ENCODE measurements around the gene PATJ.
"Not testable (repeated sequence)": the region's sequence is repeated elsewhere in the genome, so short reads cannot be mapped to it uniquely, and the experiment has no call there.

The PATJ gene

DNA sequence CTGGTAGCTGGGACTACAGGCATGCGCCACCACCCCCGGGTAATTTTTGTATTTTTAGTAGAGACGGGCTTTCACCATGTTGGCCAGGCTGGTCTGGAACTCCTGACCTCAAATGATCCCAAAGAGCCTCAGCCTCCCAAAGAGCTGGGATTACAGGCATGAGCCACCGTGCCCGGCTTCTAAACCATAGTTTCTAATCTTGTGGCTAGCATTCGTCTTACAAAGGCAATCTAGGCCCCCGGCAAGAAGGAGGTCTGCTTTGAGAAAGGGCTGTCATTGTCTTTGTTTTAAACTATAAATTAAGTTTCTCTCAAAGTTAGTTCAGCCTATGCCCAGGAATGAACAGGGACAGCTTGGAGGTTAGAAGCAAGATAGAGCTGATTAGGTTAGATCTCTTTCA lies 442.1 kb downstream of the PATJ start:
- DNase-seq: no peak

GRCh38 chr1:62185233-62185632 lies 443.0 kb downstream of the PATJ start:
- not testable (repeated sequence) for DNase-seq

DNA sequence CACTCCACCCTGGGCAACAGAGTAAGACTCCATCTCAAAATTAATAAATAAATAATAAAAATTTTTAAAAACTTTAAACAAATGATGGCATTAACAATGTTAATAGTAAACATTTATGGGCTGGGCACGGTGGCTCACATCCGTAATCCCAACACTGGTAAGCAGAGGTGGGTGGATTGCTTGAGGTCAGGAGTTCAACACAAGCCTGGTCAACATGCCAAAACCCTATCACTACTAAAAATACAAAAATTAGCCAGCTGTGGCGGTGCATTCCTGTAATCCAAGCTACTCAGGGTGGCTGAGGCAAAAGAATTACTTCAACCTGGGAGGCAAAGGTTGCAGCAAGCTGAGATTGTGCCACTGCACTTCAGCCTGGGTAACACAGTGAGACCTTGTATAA lies 443.4 kb downstream of the PATJ start:
- DNase-seq: no peak

DNA sequence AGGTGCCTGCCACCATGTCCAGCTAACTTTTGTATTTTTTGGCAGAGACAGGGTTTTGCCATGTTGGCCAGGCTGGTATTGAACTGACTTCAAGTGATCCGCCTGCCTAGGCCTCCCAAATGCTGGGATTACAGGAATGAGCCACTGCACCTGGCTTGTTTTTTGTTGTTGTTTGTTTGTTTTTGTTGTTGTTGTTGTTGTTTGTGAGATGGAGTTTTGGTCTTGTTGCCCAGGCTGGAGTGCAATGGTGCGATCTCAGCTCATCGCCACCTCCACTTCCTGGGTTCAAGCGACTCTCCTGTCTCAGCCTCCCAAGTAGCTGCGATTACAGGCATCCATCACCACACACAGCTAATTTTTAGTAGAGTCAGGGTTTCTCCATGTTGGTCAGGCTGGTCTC lies 445.3 kb downstream of the PATJ start:
- no peak for DNase-seq

DNA sequence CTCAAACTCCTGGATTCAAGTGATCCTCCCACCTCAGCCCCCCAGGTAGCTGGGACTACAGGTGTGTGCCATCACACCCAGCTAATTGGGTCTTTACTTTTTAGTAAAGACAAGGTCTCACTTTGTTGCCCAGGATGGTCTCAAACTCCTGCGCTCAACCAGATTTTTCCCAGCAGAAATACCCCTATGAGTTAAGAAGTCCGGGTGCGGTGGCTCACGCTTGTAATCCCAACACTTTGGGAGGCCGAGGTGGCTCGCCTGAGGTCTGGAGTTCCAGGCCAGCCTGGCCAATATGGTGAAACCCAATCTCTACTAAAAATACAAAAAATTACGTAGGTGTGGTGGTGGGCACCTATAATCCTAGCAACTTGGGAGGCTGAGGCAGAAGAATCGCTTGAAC lies 445.8 kb downstream of the PATJ start:
- DNase-seq: no peak

DNA sequence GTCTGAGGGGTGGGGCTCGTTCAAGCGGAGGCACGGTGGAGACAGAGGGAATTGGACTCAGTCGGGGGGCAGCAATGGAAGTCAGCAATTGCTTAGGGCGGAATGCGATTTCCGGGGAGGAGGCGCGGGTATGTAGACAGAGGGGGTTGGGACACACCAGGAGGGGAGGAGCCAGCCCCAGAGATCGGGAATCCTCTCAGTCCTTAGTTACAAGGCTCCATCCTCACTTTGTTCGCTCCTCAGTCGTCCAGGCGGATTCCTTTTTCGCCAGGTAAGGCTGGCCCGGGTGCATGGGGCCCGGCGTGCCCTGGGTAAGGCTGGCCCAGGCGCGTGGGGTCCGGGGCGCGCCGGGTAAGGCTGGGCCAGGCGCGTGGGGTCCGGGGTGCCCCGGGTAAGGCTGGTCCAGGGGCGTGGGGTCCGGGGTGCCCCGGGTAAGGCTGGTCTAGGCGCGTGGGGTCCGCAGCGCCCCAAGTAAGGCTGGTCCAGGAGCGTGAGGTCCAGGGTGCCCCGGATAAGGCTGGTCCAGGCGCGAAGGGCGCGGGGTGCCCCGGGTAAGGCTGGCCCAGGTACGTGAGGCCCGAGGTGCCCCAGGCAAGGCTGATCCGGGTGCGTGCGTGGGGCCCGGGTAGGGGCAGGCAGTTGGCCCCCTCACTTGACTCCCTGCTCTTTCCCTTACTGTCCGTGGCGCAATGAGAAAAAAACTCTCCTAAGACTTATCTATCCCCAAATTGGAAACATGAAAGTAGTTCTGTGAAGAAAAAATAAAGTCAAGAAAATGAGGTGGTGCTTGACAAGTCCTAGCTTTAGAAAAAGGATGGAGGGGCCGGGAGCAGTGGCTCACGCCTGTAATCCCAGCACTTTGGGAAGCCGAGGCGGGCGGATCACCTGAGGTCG lies 452.6 kb downstream of the PATJ start, which contains the start of gene L1TD1:
L1TD1 (plus strand) TSS at position 199 of the 894 bp plus-strand sequence. CDS start 11,780 bp downstream, outside the sequence.
- DNase-seq: no peak

DNA sequence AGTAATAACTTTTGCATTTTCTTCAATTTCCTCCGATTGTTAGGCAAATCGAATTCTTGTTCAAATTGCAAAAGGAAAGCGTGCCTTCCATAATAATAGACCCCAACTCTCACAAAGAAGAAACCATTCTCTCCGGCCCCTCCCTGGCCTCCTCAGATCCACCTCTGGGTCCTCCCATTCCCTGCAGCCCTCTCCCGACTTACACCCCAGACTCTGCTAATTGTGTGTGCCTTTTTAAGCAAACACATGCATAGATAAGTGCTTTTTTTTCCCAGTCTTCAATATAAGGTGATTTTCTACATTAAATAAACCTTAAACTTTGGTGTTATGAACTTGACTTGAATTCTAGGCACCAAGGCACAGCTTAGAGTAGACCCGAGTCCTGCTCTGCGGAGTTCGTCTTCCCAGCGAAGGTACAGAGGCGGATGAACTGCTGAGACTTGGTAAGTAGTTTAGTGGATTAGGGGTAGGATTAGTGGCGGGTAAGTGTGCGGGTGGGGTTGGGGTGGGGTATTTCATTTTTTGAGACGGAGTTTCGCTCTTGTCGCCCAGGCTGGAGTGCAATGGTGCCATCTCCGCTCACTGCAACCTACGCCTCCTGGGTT lies 453.9 kb downstream of the PATJ start:
- no peak for DNase-seq

DNA sequence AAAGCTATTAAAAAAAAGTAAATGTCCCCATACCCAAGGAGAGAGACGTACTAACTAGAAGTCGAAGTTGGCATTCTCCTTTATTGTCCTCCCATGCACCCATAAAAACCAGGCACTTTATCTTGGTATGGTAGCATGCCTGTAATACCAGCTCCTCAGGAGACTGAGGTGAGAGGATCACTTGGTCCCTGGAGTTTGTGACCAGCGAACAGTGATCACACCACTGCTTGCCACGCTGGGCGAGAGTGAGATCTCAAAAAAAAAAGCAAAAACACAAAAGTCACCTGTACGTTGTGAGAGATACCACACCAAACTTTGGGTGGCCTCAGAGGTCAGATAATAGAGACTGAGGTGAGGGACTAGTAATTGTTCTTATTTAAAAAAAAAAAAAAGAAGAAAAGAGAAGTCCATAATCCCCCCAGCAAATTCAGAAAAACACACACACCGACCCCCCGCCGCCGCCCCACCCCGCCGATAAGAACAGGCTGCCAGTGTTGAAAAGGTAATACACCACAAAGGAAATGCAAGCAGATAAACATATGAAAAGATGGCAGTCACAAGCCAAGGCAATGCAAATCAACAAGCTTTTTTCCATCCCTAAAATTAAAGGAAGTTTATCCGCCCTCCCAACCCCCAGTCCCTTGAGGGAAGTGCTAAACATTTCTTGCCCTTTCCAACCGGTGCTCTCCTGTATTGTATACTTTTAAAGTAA lies 455.9 kb downstream of the PATJ start:
- DNase-seq: no peak

DNA sequence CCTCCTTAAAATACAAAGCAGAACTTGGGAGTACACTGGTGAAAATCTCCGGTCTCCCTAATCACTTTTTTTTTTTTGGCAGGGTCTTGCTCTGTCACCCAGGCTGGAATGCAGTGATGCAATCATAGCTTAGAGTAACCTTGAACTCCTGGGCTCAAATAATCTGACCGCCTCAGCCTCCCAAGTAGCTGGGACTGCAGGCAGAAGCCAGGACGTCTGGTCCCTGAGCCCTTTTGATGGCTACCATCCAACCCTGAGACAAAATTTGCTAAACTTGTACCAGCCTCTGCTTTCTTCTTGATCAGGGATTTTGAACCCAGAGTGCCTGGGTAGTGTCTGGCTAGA lies 456.5 kb downstream of the PATJ start:
- DNase-seq: no peak

DNA sequence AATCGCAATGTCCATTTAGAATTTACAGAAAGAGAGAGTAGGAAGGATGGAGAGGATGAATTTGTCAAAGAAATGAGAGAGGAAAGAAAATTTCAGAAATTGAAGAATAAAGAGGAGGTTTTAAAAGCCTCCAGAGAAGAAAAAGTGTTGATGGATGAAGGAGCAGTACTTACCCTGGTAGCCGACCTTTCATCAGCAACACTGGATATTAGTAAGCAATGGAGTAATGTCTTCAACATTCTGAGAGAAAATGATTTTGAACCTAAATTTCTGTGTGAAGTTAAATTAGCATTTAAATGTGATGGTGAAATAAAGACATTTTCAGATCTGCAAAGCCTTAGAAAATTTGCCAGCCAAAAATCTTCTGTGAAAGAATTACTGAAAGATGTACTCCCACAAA lies 464.9 kb downstream of the PATJ start:
- DNase-seq: no peak

DNA sequence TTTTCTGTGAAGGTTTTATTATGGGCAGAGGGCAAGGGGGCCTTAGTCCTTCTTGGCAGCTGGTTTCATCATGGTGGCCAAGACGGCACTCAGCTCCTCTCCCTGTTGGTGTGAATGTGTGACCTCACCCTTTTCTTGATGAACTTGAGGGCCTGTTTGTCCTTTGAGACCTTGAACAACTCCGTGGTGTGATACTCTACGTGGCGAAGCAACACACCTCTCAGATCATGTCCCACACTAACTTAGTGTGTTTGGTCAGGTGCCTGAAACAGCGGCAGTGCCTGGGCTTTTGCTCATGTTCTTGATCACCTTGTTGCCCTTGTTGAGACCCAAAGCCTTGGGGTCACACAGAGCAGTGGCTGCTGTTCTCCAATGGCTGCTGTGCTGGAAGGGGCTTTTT lies 465.8 kb downstream of the PATJ start:
- no peak for DNase-seq

GRCh38 chr1:62208970-62209369 lies 466.7 kb downstream of the PATJ start:
- no peak for DNase-seq

DNA sequence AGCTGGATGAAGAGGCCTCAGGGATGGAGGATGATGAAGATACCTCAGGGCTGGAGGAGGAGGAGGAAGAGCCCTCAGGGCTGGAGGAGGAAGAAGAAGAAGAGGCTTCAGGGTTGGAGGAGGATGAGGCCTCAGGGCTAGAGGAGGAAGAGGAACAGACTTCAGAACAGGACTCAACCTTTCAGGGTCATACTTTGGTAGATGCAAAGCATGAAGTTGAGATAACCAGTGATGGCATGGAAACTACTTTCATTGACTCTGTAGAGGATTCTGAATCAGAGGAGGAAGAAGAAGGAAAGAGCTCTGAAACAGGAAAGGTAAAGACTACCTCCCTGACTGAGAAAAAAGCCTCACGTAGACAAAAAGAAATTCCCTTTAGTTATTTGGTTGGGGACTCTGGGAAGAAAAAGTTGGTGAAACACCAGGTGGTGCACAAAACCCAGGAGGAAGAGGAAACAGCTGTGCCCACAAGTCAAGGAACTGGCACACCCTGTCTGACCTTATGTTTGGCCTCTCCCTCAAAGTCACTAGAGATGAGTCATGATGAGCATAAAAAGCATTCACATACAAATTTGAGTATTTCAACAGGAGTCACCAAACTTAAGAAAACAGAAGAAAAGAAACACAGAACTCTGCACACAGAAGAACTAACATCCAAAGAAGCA lies 467.8 kb downstream of the PATJ start:
- DNase-seq: no peak

- DNase-seq: no peak
Measured at GRCh38 chr1:62210960-62211359, 468.7 kb downstream of the PATJ start.

DNA sequence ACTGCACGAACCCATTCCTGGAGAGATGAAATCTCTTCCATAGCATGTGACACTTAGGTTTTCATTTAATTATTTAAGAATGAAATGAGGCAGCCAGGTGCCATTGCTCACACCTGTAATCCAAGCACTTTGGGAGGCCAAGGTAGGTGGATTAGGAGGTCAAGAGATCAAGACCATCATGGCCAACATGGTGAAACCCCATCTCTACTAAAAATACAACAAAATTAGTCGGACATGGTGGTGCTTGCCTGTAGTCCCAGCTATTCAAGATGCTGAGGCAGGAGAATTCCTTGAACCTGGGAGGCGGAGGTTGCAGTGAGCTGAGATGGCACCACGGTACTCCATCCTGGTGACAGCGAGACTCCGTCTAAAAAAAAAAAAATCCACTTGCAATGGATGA lies 470.1 kb downstream of the PATJ start:
- no peak for DNase-seq

DNA sequence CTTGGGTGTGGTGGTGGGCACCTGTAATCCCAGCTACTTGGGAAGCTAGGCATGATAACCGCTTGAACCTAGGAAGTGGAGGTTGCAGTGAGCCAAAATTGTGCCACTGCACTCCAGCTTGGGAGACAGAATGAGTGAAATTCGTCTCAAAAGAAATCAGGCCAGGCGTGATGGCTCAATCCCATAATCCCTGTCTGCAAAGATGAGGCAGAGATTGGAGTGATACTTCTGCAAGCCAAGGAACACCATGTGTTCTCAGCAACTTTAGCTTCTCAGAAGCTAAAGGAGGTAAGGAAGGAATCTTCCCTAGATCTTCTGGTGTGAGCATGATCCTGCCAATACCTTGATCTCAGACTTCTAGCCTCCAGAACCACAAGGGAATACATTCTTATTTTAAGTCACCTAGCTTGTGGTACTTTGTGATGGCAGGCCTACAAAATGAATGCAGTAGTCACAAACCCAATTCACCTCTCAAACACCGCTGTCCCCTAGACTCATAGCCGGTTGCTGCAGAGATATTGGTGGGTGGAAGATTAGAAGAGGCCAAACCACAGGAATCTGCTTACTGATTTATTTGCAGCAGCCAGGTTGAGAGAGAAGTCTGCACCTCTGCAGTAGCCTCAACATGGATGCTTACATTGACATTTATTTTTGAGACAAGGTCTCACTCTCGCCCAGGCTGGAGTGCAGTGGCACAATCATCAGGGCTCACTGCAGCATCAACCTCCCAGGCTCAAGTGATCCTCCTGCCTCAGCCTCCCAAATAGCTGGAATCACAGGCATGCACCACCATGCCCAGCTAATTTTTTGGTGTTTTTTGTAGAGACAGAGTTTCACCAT lies 471.0 kb downstream of the PATJ start:
- DNase-seq: no peak

DNA sequence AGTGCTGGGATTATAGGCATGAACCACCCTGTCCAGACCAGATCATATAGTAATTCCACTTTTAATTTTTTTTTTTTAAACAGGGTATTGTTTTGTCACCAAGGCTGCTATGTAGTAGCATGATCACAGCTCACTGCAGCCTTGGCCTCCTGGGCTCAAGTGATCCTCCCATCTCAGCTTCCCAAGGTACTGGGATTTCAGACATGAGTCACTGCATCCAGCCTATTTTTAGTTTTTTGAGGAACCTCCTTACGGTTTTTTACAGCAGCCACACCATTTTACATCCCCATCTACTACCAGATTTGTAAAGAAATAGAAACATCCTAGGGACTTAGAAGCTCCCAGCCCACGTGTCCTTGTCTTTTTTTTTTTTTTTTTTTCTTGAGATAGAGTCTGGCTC lies 476.3 kb downstream of the PATJ start:
- no peak for DNase-seq

- DNase-seq: not testable (repeated sequence)
Measured at GRCh38 chr1:62220456-62220855, 478.2 kb downstream of the PATJ start.

DNA sequence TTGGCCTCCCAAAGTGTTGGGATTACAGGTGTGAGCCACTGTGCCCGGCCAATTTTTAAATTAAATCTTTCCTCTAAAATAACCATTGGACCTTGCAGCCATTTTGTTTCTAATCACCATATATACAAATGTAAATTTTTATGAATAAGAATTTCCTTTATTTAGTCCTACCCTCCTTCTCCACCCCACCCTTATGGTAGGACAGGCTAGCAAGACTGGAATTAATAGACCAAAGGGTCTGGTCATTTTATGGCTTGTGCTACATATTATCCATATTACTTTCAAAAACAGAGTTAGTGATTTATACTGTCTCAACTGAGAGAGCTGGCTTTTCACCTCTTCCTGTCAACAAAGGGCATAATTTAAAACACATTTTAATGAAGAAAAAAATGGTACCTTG lies 478.9 kb downstream of the PATJ start:
- no peak for DNase-seq

- no peak for DNase-seq
Measured at GRCh38 chr1:62222321-62222720, 480.0 kb downstream of the PATJ start.

DNA sequence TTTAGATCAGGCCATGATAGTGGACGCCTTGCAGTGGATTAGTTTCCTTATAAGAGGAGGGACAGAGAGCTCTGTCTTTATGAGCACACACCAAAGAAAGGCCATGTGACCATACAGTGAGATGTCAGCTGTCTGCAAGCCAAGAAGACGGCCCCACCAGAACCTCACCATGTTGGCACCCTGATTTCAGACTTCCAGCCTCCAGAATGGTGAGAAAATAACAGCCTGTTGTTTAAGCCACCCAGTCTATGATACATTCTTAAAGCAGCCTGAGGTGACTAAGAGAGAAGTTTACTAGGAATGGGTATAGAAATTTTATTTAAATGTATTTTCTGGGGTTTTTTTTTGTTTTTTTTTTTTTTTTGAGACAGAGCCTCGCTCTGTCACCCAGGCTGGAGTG lies 481.9 kb downstream of the PATJ start:
- DNase-seq: no peak

DNA sequence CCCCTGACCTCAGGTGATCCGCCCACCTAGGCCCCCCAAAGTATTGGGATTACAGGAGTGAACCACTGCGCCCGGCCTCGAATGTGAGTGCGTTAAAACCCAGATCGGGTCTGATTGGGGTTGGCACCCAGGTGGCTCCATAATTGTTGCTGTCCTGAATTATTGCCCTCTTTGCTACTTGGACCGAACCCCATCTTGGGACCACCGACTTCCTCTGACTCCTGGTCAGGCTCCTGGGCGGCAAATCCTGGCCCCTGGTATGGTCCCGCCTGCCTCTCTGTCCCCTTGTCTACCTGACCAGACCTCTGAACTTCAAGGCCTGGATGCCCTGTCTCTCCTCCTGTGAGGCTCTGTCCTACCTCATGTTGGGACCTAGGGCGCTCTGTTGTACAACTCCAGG lies 485.2 kb downstream of the PATJ start:
- no peak for DNase-seq

Data from central memory CD4-positive, alpha-beta T cell (primary cell).